ENCODE results near the gene F10. TPM values are rescaled to one million over a fixed set of nuclear protein-coding genes. Genes with fewer than 3 reads are reported as not detected.

The F10 gene
- total RNA-seq, 2 donors from 2014 or later, result 21.9 to 27.5 TPM

- TF ChIP-seq CTCF (IDR thresholded peaks at IDR 0.05), result no peak
- no peak overlapping the region for H3K4me3 ChIP-seq
- no peaks in the 10 kb centered on the region for H3K27me3 ChIP-seq
- no peaks in the 10 kb centered on the region for H3K9me3 ChIP-seq
- H3K36me3 ChIP-seq, result peaks cover 19% of the 10 kb centered on the region
- no peak for DNase-seq (ENCODE audit: low spot score)
- no peaks in the 10 kb centered on the region for H3K4me1 ChIP-seq
- peak overlapping the region; percentile 54 to 70 for H3K27ac ChIP-seq
Observed at GRCh38 chr13:113169277-113170272, 47.0 kb downstream of the F10 start.

- no peaks in the 10 kb centered on the region for H3K9me3 ChIP-seq
- H3K4me3 ChIP-seq, result no peak overlapping the region
- no peaks in the 10 kb centered on the region for H3K27me3 ChIP-seq
- TF ChIP-seq CTCF (IDR thresholded peaks at IDR 0.05), result no peak
- no peak for DNase-seq (ENCODE audit: low spot score)
- peaks cover 29% of the 10 kb centered on the region for H3K36me3 ChIP-seq
- no peak overlapping the region for H3K27ac ChIP-seq
- no peaks in the 10 kb centered on the region for H3K4me1 ChIP-seq
Observed at GRCh38 chr13:113170511-113170910, 47.9 kb downstream of the F10 start.

- Histone ChIP-seq H3K4me1 (no peaks in the 10 kb centered on the region), H3K27me3 (no peaks in the 10 kb centered on the region), H3K4me3 (no peak overlapping the region), H3K36me3 (peaks cover 38% of the 10 kb centered on the region), H3K27ac (no peak overlapping the region), H3K9me3 (no peaks in the 10 kb centered on the region)
- no peak for TF ChIP-seq CTCF (IDR thresholded peaks at IDR 0.05)
- DNase-seq (ENCODE audit: low spot score), result no peak
Observed at GRCh38 chr13:113171250-113172125, 48.9 kb downstream of the F10 start.

- H3K36me3 ChIP-seq, result peaks cover 48% of the 10 kb centered on the region
- no peak overlapping the region for H3K4me3 ChIP-seq
- no peaks in the 10 kb centered on the region for H3K27me3 ChIP-seq
- H3K4me1 ChIP-seq, result no peaks in the 10 kb centered on the region
- H3K27ac ChIP-seq, result no peak overlapping the region
- H3K9me3 ChIP-seq, result no peaks in the 10 kb centered on the region
- DNase-seq (ENCODE audit: low spot score), result no peak
- no peak for TF ChIP-seq CTCF (IDR thresholded peaks at IDR 0.05)
Observed at GRCh38 chr13:113172419-113172926, 49.9 kb downstream of the F10 start.

GRCh38 chr13:113176280-113176679, 53.7 kb downstream of the F10 start:
- H3K4me3 ChIP-seq, result no peak overlapping the region
- peaks cover 0 to 23% of the 10 kb centered on the region in 2 donors for H3K4me1 ChIP-seq
- DNase-seq (ENCODE audit: low spot score), result no peak
- peaks cover 71% of the 10 kb centered on the region for H3K36me3 ChIP-seq
- TF ChIP-seq CTCF (IDR thresholded peaks at IDR 0.05), result no peak
- H3K9me3 ChIP-seq, result no peaks in the 10 kb centered on the region
- H3K27ac ChIP-seq, result no peak overlapping the region
- H3K27me3 ChIP-seq, result no peaks in the 10 kb centered on the region

All from right atrium auricular region (tissue), 2 donors.